ENCODE measurements around the gene IFNGR2.
"Not testable (repeated sequence)": the region's sequence is repeated elsewhere in the genome, so short reads cannot be mapped to it uniquely, and the experiment has no call there.

IFNGR2 gene, protein sequence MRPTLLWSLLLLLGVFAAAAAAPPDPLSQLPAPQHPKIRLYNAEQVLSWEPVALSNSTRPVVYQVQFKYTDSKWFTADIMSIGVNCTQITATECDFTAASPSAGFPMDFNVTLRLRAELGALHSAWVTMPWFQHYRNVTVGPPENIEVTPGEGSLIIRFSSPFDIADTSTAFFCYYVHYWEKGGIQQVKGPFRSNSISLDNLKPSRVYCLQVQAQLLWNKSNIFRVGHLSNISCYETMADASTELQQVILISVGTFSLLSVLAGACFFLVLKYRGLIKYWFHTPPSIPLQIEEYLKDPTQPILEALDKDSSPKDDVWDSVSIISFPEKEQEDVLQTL

DNA sequence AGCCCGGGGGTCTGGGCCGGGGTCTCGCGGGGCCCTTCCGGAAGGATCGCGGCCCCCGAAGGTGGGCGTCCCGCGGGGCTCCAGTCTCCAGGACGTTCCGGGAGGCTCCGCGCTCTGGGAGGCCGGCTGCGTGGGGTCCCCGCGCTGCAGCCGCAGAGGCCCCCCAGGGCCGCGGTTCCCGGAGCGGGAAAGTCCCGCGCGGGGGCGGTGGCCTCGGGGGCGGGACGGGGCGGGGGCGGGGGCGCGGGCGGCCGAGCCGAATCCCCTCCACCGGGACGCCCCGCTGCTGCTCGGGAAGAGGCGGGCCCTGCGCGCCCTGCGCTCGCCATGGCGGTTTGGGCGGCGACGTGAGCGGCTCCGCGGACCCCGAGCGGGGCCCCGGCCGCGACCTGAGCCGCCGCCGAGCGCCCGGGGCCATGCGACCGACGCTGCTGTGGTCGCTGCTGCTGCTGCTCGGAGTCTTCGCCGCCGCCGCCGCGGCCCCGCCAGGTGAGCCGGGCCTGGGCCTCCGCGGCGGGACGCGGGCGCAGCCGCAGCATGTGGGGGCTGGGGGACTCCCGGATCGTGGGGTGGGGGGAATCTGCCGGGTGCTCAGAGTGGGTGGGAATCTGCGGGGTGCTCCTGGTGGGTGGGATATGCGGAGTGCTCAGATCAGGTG, at the start of gene IFNGR2:
Gene IFNGR2 (plus strand): TSS at position 286 of the 658 bp plus-strand sequence. CDS start 131 bp downstream, at position 417.
- H3K27ac Mint-ChIP-seq, result peak within 1 kb of the TSS; percentile 75
- H3K36me3 Mint-ChIP-seq (ENCODE audit: low read depth), result peaks cover 3% of the 10 kb centered on the region
- peak; percentile 17 for ATAC-seq
- DNase-seq, result peak; percentile 34
- H3K4me3 Mint-ChIP-seq, result peak within 1 kb of the TSS; percentile 82
- peaks cover 52% of the 10 kb centered on the region for H3K4me1 Mint-ChIP-seq
- H3K27me3 Mint-ChIP-seq, result peaks cover 14% of the 10 kb centered on the region
- no peaks in the 10 kb centered on the region for H3K9me3 Mint-ChIP-seq

- peaks cover 20% of the 10 kb centered on the region for H3K36me3 Mint-ChIP-seq (ENCODE audit: low read depth)
- peaks cover 9% of the 10 kb centered on the region for H3K4me1 Mint-ChIP-seq
- H3K27me3 Mint-ChIP-seq, result no peaks in the 10 kb centered on the region
- H3K9me3 Mint-ChIP-seq, result no peaks in the 10 kb centered on the region
- H3K27ac Mint-ChIP-seq, result peak overlapping the region; percentile 67
- no peak overlapping the region for H3K4me3 Mint-ChIP-seq
- no peak for ATAC-seq
- DNase-seq, result no peak
Observed at GRCh38 chr21:33355355-33355754, 47.9 kb upstream of the IFNGR2 start.

GRCh38 chr21:33355996-33356395, 47.2 kb upstream of the IFNGR2 start:
- Mint-ChIP-seq H3K4me3 (no peak overlapping the region), H3K4me1 (peaks cover 10% of the 10 kb centered on the region), H3K27me3 (no peaks in the 10 kb centered on the region), H3K27ac (no peak overlapping the region), H3K9me3 (no peaks in the 10 kb centered on the region), H3K36me3 (ENCODE audit: low read depth) (peaks cover 17% of the 10 kb centered on the region)
- ATAC-seq (no peak), DNase-seq (no peak)

- Mint-ChIP-seq H3K27ac (no peak overlapping the region), H3K9me3 (no peaks in the 10 kb centered on the region), H3K4me3 (no peak overlapping the region), H3K27me3 (no peaks in the 10 kb centered on the region), H3K36me3 (ENCODE audit: low read depth) (peaks cover 17% of the 10 kb centered on the region), H3K4me1 (peaks cover 20% of the 10 kb centered on the region)
- DNase-seq, result no peak
- ATAC-seq, result no peak
Observed at GRCh38 chr21:33357177-33357576, 46.0 kb upstream of the IFNGR2 start.

GRCh38 chr21:33359446-33359845, 43.8 kb upstream of the IFNGR2 start:
- Mint-ChIP-seq H3K36me3 (ENCODE audit: low read depth) (peaks cover 14% of the 10 kb centered on the region), H3K9me3 (no peaks in the 10 kb centered on the region), H3K27ac (no peak overlapping the region), H3K27me3 (no peaks in the 10 kb centered on the region), H3K4me1 (peaks cover 26% of the 10 kb centered on the region), H3K4me3 (no peak overlapping the region)
- DNase-seq (no peak), ATAC-seq (no peak)

- Mint-ChIP-seq H3K9me3 (no peaks in the 10 kb centered on the region), H3K4me3 (no peak overlapping the region), H3K4me1 (peaks cover 25% of the 10 kb centered on the region), H3K27me3 (no peaks in the 10 kb centered on the region), H3K36me3 (ENCODE audit: low read depth) (peaks cover 13% of the 10 kb centered on the region), H3K27ac (no peak overlapping the region)
- no peak for ATAC-seq
- no peak for DNase-seq
Observed at GRCh38 chr21:33360281-33360680, 42.9 kb upstream of the IFNGR2 start.

DNA sequence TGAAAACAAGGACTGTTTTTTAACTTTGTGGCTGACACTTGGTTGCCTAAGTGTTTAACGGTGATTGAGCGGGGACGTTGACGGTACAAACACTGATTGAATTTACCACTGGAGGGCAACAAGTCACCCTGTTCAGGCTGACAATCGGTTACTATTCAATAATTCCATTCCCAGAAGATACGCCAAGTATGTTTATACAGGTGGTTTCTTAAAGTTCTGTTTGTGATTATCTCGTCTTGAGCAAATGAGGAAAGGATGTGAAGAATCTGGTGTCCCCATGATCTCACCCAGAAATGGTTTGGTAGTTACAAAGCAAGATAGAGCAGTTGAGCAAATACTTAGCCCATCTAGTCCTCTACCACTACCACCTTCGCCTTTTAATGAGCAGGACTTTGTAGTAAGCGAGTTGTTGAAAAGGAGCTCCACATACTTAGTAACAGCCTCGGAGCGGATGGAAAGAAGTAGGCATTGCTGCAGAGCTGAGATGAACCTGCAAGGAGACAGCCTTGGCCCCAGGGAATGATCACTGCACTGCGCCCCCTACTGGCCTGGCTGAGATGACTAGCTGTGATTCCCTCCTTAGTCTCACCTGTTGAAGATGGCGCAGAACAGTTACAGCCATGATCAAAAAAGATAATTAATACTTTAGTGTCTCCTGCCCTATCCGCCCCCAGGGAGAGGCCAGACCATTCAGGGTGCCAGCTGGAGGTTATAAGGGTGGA, 42.2 kb upstream of the IFNGR2 start:
- peaks cover 21% of the 10 kb centered on the region for H3K4me1 Mint-ChIP-seq
- H3K27ac Mint-ChIP-seq, result peak overlapping the region; percentile 52
- peak; percentile 91 for ATAC-seq
- DNase-seq, result peak; percentile 92
- H3K36me3 Mint-ChIP-seq (ENCODE audit: low read depth), result peaks cover 9% of the 10 kb centered on the region
- no peaks in the 10 kb centered on the region for H3K27me3 Mint-ChIP-seq
- peaks cover 1% of the 10 kb centered on the region for H3K9me3 Mint-ChIP-seq
- peak overlapping the region; percentile 75 for H3K4me3 Mint-ChIP-seq

DNA sequence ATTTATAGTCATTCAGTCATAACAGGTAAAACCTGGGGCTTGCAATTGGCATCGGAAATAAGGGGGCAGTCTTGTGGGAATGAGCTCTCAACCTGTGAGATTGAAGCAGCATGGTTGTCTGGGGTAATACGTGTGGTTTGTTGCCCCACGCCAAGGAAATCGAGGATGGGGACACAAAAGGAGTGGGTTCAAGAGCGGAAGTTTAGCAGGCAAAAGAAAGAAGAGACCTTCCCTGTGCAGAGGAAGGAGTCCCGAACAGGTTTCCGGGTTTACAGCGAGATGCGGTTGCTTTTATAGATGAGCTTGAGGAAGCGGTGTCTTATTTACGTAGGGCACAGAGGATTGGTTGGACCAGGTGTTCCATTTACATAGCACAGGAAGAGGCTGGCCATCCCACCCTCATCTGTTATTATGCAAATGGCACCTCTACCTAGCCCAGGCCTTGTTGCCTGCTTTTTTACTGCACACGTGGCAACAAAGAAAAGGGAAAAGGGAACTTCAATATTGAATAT, 41.1 kb upstream of the IFNGR2 start:
- Mint-ChIP-seq H3K4me1 (peaks cover 21% of the 10 kb centered on the region), H3K9me3 (peaks cover 12% of the 10 kb centered on the region), H3K4me3 (peak overlapping the region; percentile 75), H3K27ac (peak overlapping the region; percentile 83), H3K36me3 (ENCODE audit: low read depth) (peaks cover 3% of the 10 kb centered on the region), H3K27me3 (no peaks in the 10 kb centered on the region)
- DNase-seq (peak; percentile 39), ATAC-seq (peak; percentile 58)

- ATAC-seq, H3K4me3 Mint-ChIP-seq, DNase-seq, H3K27me3 Mint-ChIP-seq, H3K27ac Mint-ChIP-seq: not testable (repeated sequence)
- H3K9me3 Mint-ChIP-seq, result peaks cover 27% of the 10 kb centered on the region
- peaks cover 21% of the 10 kb centered on the region for H3K4me1 Mint-ChIP-seq
- H3K36me3 Mint-ChIP-seq (ENCODE audit: low read depth), result peaks cover 12% of the 10 kb centered on the region
Observed at GRCh38 chr21:33363911-33364609, 39.2 kb upstream of the IFNGR2 start.

DNA sequence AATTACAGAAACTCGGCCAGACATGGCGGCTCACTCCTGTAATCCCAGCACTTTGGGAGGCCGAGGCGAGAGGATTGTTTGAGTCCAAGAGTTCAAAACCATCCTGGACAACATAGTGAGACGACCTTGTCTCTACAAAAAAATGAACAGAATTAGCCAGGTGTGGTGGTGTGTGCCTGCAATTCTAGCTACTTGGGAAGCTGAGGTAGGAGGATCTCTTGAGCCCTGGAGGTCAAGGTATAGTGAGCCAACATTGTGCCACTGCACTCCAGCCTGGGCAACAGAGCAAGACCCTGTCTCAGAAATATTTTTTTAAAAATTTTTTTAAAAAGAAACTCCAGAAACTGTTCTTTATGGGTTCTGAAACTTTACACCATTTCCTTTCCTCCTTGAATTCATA, 38.4 kb upstream of the IFNGR2 start:
- ATAC-seq (no peak), DNase-seq (no peak)
- H3K36me3 Mint-ChIP-seq (ENCODE audit: low read depth), result peaks cover 12% of the 10 kb centered on the region
- H3K27ac Mint-ChIP-seq, result no peak overlapping the region
- no peak overlapping the region for H3K4me3 Mint-ChIP-seq
- H3K9me3 Mint-ChIP-seq, result peaks cover 27% of the 10 kb centered on the region
- H3K27me3 Mint-ChIP-seq, result no peaks in the 10 kb centered on the region
- peaks cover 21% of the 10 kb centered on the region for H3K4me1 Mint-ChIP-seq

DNA sequence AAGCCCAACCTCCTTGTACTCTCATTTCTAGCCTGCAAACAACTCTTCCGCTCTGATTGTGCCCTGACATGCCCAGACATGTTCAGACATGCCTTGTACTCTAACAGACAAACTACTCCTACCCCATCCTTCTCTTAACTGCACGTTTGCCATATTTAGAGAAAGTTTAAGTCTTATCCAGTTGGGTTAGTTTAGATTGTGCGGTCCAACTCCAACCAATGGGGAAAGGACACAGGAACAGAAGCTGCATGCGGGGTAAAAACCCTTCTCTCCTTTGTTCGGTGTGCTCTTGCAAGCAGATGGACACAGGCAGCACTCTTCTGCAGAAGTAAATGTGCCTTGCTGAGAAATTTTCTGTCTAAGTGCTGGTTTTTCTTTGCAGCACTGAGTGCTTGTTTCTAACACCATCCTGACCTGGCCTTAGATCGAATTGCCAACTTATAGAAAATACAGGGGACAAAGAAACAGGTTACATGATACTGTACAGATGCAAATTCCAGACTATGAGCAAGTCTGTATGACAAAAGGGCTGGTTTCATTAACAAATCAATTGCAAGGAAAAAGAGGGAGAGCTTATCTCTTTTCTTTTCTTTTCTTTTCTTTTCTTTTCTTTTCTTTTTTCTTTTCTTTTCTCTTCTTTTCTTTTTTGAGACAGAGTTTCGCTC, 35.8 kb upstream of the IFNGR2 start:
- peaks cover 6% of the 10 kb centered on the region for H3K4me1 Mint-ChIP-seq
- DNase-seq (no peak), ATAC-seq (no peak)
- H3K9me3 Mint-ChIP-seq, result peaks cover 27% of the 10 kb centered on the region
- H3K4me3 Mint-ChIP-seq, result no peak overlapping the region
- H3K27ac Mint-ChIP-seq, result peak overlapping the region; percentile 4
- peaks cover 12% of the 10 kb centered on the region for H3K36me3 Mint-ChIP-seq (ENCODE audit: low read depth)
- no peaks in the 10 kb centered on the region for H3K27me3 Mint-ChIP-seq

DNA sequence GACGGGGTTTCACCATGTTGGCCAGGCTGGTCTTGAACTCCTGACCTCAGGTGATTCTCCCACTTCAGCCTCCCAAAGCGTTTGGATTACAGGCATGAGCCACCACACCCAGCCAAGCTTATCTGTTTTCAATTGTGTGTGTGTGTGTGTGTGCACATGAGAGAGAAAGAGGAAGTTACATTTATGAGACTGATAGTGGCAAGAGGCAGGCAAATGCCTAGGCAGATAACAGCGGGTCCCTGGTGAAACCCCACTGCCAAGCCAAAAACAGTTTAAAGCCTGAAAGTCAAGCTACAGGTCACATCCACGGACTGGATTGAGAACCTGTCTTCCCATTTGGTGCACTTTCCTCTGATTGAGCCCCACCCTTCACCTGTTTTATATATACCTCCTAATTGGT, 35.1 kb upstream of the IFNGR2 start:
- Mint-ChIP-seq H3K27me3 (no peaks in the 10 kb centered on the region), H3K36me3 (ENCODE audit: low read depth) (peaks cover 12% of the 10 kb centered on the region), H3K4me1 (peaks cover 2% of the 10 kb centered on the region), H3K9me3 (peaks cover 27% of the 10 kb centered on the region), H3K4me3 (no peak overlapping the region), H3K27ac (no peak overlapping the region)
- ATAC-seq (no peak), DNase-seq (no peak)

DNA sequence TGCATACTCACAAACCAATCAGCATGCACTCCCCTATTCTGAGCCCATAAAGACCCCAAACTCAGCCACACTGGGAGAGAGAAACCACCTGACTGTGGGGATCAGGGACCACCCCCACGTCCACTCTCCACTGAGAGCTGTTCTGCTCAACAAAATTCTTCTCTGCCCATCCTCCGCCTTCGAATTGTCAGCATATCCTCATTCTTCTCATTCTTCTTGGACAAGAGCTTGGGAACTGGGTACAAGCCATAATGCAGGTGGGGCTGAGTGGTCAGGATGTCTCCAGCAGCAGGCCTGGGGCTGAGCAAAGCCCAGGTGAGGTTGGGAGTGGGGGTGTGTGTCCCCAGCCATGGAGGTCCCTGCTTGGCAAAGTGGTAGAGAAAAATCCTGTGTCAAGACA, 34.6 kb upstream of the IFNGR2 start:
- Mint-ChIP-seq H3K27ac (no peak overlapping the region), H3K9me3 (peaks cover 27% of the 10 kb centered on the region), H3K4me1 (peaks cover 3% of the 10 kb centered on the region), H3K4me3 (no peak overlapping the region), H3K27me3 (no peaks in the 10 kb centered on the region), H3K36me3 (ENCODE audit: low read depth) (peaks cover 12% of the 10 kb centered on the region)
- DNase-seq (no peak), ATAC-seq (no peak)

- ATAC-seq (no peak), DNase-seq (no peak)
- peaks cover 27% of the 10 kb centered on the region for H3K9me3 Mint-ChIP-seq
- no peaks in the 10 kb centered on the region for H3K27me3 Mint-ChIP-seq
- no peak overlapping the region for H3K4me3 Mint-ChIP-seq
- H3K4me1 Mint-ChIP-seq, result peaks cover 7% of the 10 kb centered on the region
- H3K36me3 Mint-ChIP-seq (ENCODE audit: low read depth), result peaks cover 12% of the 10 kb centered on the region
- H3K27ac Mint-ChIP-seq, result no peak overlapping the region
Observed at GRCh38 chr21:33369586-33369985, 33.6 kb upstream of the IFNGR2 start.
